H1 (cell line): ENCODE data around the gene C14orf119. TPM values are rescaled to one million over a fixed set of nuclear protein-coding genes. Genes with fewer than 3 reads are reported as not detected.

Source experiments
- CTCF ChIA-PET: fragments of 300-600 bp; sonication (Branson Sonifier 250); formaldehyde crosslinking; loops from one replicate; lab custom pipeline; 2021; ENCODE audit not compliant: partially characterized antibody; lab: Charles Lee
- POLR2A ChIA-PET: fragments of 300-600 bp; sonication (Branson Sonifier 250); formaldehyde crosslinking; loops from one replicate; lab custom pipeline; 2021; ENCODE audit warnings: inconsistent platforms; ENCODE audit not compliant: partially characterized antibody; lab: Charles Lee
- DNase-seq, 2 experiments: peaks; one replicate each; pipeline versions ENCODE4 v3.0.0 to v3.0.0-alpha.2; 2010 to 2022; ENCODE audit warnings: low spot score in 2 of 2, low read depth in 1 of 2, mixed read lengths in 1 of 2
- FAIRE-seq: peaks from 2 replicates; lab custom pipeline; 2011; peaks lifted over from hg19 to GRCh38; lab: Jason Lieb, UNC
- H2AFZ ChIP-seq: 2 replicates; pipeline ENCODE4 v1.8.1; 2012; ENCODE audit warnings: low read length, inconsistent platforms
- H2AK5ac ChIP-seq: 2 replicates; pipeline ENCODE4 v1.6.1; 2013; ENCODE audit warnings: low read depth, low read length
- H2BK120ac ChIP-seq: replicated peaks from 2 replicates; pipeline ENCODE3; 2013; ENCODE audit warnings: low read depth, low read length, inconsistent platforms
- H2BK12ac ChIP-seq: 2 replicates; pipeline ENCODE4 v1.6.1; 2013; ENCODE audit warnings: low read depth, low read length
- H2BK15ac ChIP-seq: 2 replicates; pipeline ENCODE4 v1.6.1; 2013; ENCODE audit warnings: low read length
- H2BK20ac ChIP-seq: 2 replicates; pipeline ENCODE4 v1.6.1; 2013; ENCODE audit warnings: low read length
- H2BK5ac ChIP-seq: 2 replicates; pipeline ENCODE4 v1.6.1; 2013; ENCODE audit warnings: low read depth, low read length
- H3K14ac ChIP-seq: 2 replicates; pipeline ENCODE4 v1.6.1; 2013; ENCODE audit warnings: inconsistent platforms; ENCODE audit not compliant: insufficient read length
- H3K18ac ChIP-seq: 2 replicates; pipeline ENCODE4 v1.6.1; 2013; ENCODE audit warnings: low read length; ENCODE audit errors: extremely low read depth
- H3K23ac ChIP-seq: 2 replicates; pipeline ENCODE4 v1.6.1; 2013; ENCODE audit warnings: inconsistent platforms; ENCODE audit not compliant: insufficient read length
- H3K23me2 ChIP-seq: 2 replicates; pipeline ENCODE4 v1.6.1; 2013; ENCODE audit warnings: low read depth, low read length
- H3K27ac ChIP-seq: 2 replicates; pipeline ENCODE4 v1.6.1; 2011; ENCODE audit warnings: low read depth, low read length, inconsistent platforms
- H3K27me3 ChIP-seq, 4 experiments: replicated peaks in 1 of 4; 1 replicate in 1 of 4; 2 replicates in 3 of 4; pipeline versions ENCODE4 v1.6.1 to v1.8.1; 2011 to 2013; ENCODE audit warnings: low read length in 3 of 4, mild to moderate bottlenecking in 3 of 4, inconsistent platforms in 2 of 4, mixed read lengths in 2 of 4, moderate library complexity in 1 of 4; ENCODE audit not compliant: control insufficient read depth in 3 of 4, insufficient read depth in 3 of 4; ENCODE audit errors: extremely low read depth in 1 of 4
- H3K36me3 ChIP-seq, 4 experiments: 2 replicates each; pipeline versions ENCODE4 v1.6.1 to v1.8.1; 2011 to 2013; ENCODE audit warnings: mild to moderate bottlenecking in 4 of 4, low read length in 3 of 4, moderate library complexity in 2 of 4, control low read depth in 1 of 4, inconsistent platforms in 1 of 4; ENCODE audit not compliant: insufficient read depth in 4 of 4, control insufficient read depth in 2 of 4
- H3K4ac ChIP-seq: replicated peaks from 2 replicates; pipeline ENCODE3; 2013; ENCODE audit warnings: low read length, low read depth, mixed read lengths, inconsistent platforms; ENCODE audit not compliant: insufficient read length
- H3K4me1 ChIP-seq, 4 experiments: replicated peaks in 1 of 4; 1 replicate in 1 of 4; 2 replicates in 3 of 4; pipeline versions ENCODE4 v1.6.1 to v1.8.1; 2011 to 2013; ENCODE audit warnings: low read length in 3 of 4, inconsistent platforms in 2 of 4, mixed read lengths in 1 of 4; ENCODE audit not compliant: insufficient read depth in 4 of 4, control insufficient read depth in 3 of 4
- H3K4me2 ChIP-seq, 2 experiments: 2 replicates each; pipeline versions ENCODE4 v1.6.1 to v1.8.1; 2011 to 2013; ENCODE audit warnings: low read depth in 2 of 2, low read length in 2 of 2, control low read depth in 1 of 2, inconsistent platforms in 1 of 2, mild to moderate bottlenecking in 1 of 2; ENCODE audit not compliant: insufficient read depth in 1 of 2
- H3K4me3 ChIP-seq, 4 experiments: fragments of 200-600, 300-600 bp in 1 of 4; sonication (generic), shearing (Covaris generic), sonication (Bioruptor Twin) in 1 of 4; 2 replicates each; pipeline versions ENCODE4 v1.5.1 to v1.8.1; 2011 to 2016; ENCODE audit warnings: low read length in 4 of 4, low read depth in 3 of 4, control low read depth in 2 of 4, inconsistent platforms in 2 of 4, mild to moderate bottlenecking in 2 of 4, mixed read lengths in 1 of 4, moderate library complexity in 1 of 4; ENCODE audit not compliant: insufficient read depth in 2 of 4; ENCODE audit errors: extremely low read depth in 1 of 4
- H3K56ac ChIP-seq: replicated peaks from 2 replicates; pipeline ENCODE3; 2013; ENCODE audit warnings: low read depth, mild to moderate bottlenecking, mixed read lengths, low read length, inconsistent platforms; ENCODE audit not compliant: insufficient read length
- H3K79me1 ChIP-seq: 2 replicates; pipeline ENCODE4 v1.6.1; 2013; ENCODE audit warnings: low read depth, low read length, control low read depth
- H3K79me2 ChIP-seq, 2 experiments: 2 replicates each; pipeline versions ENCODE4 v1.6.1 to v1.8.1; 2012 to 2013; ENCODE audit warnings: low read length in 2 of 2, mild to moderate bottlenecking in 2 of 2, inconsistent platforms in 1 of 2; ENCODE audit not compliant: insufficient read depth in 2 of 2, control insufficient read depth in 1 of 2
- H3K9ac ChIP-seq, 4 experiments: replicated peaks in 1 of 4; 1 replicate in 1 of 4; 2 replicates in 3 of 4; pipeline versions ENCODE4 v1.6.1 to v1.8.1; 2011 to 2013; ENCODE audit warnings: low read depth in 3 of 4, low read length in 3 of 4, control low read depth in 2 of 4, mild to moderate bottlenecking in 2 of 4, moderate library complexity in 2 of 4, inconsistent platforms in 1 of 4; ENCODE audit errors: extremely low read depth in 1 of 4
- H3K9me3 ChIP-seq, 2 experiments: 2 replicates each; pipeline versions ENCODE4 v1.6.1 to v1.8.1; 2012 to 2013; ENCODE audit warnings: mild to moderate bottlenecking in 2 of 2, moderate library complexity in 2 of 2, control low read depth in 1 of 2, inconsistent platforms in 1 of 2, low read depth in 1 of 2, low read length in 1 of 2, mixed read lengths in 1 of 2; ENCODE audit not compliant: insufficient read depth in 2 of 2
- H4K20me1 ChIP-seq, 2 experiments: replicated peaks in 1 of 2; 2 replicates each; pipeline versions ENCODE3 to v1.8.1; 2011 to 2013; ENCODE audit warnings: inconsistent platforms in 2 of 2, low read length in 2 of 2, mild to moderate bottlenecking in 1 of 2; ENCODE audit not compliant: insufficient read depth in 2 of 2, control insufficient read depth in 1 of 2
- H4K5ac ChIP-seq: 2 replicates; pipeline ENCODE4 v1.6.1; 2013; ENCODE audit warnings: low read length, low read depth, mixed read lengths, inconsistent platforms; ENCODE audit not compliant: insufficient read length
- H4K8ac ChIP-seq: 2 replicates; pipeline ENCODE4 v1.8.0; 2013; ENCODE audit warnings: mild to moderate bottlenecking, moderate library complexity, low read length, inconsistent platforms; ENCODE audit not compliant: insufficient read depth; ENCODE audit errors: extremely low read depth
- H4K91ac ChIP-seq: replicated peaks from 2 replicates; pipeline ENCODE3; 2013; ENCODE audit warnings: low read length, mixed read lengths, inconsistent platforms; ENCODE audit not compliant: insufficient read length
- CEBPB ChIP-seq: IDR thresholded peaks from 2 replicates; pipeline ENCODE4 v1.6.1; 2012; ENCODE audit warnings: low read depth, low read length
- GABPA ChIP-seq: IDR thresholded peaks from 2 replicates; pipeline ENCODE4 v1.6.1; 2011; ENCODE audit warnings: mild to moderate bottlenecking, low read length, moderate library complexity, borderline replicate concordance; ENCODE audit not compliant: insufficient read depth
- RXRA ChIP-seq: IDR thresholded peaks from 2 replicates; pipeline ENCODE4 v1.6.1; 2011; ENCODE audit warnings: low read depth, mild to moderate bottlenecking, low read length, moderate library complexity; ENCODE audit not compliant: insufficient read depth
- TEAD4 ChIP-seq: IDR thresholded peaks from 2 replicates; pipeline ENCODE4 v1.6.1; 2012; ENCODE audit warnings: low read depth, low read length, inconsistent platforms, mixed read lengths
- WGBS, 2 experiments: shearing (Covaris generic) in 1 of 2; methylation state at CpG; one replicate each; pipeline versions ENCODE4 v1.1.6 to v1.1.7; 2013 to 2015; ENCODE audit warnings: low lambda C conversion rate in 2 of 2, mixed read lengths in 2 of 2, inconsistent platforms in 1 of 2, low coverage in 1 of 2, missing lambda C conversion rate in 1 of 2; ENCODE audit not compliant: insufficient replicate concordance in 2 of 2, insufficient coverage in 1 of 2, insufficient read length in 1 of 2; ENCODE audit errors: extremely low coverage in 1 of 2, missing lambda C conversion rate in 1 of 2; 5-methylcytosine and 5-hydroxymethylcytosine counted together
- polyA plus RNA-seq, 7 experiments: library from polyadenylated mRNA; depleted of rRNA in 3 of 7; stranded (reverse) in 5 of 7; unstranded in 2 of 7; fragments of >200 nt in 5 of 7; fragments of 200-250 nt in 2 of 7; gene quantifications; 1 replicate in 5 of 7; 2 replicates in 1 of 7; 4 replicates in 1 of 7; pipeline versions ENCODE4 v1.2.1 to v1.2.3, GENCODE V29; 2011 to 2013; ENCODE audit warnings: missing spikeins in 2 of 7, mixed read lengths in 2 of 7
- total RNA-seq: library from RNA; stranded (reverse); fragmentation: NEBNext Ultra II Directional; extraction: Animal tissue kit (Norgen Biotek cat#: 25700); gene quantifications from 2 replicates; pipeline ENCODE4 v1.2.1, GENCODE V29; 2021

C14orf119 gene
- total and polyA plus RNA-seq, 2 of the 8 experiments (the other 6 are each of a cell fraction or from before 2014, with no cell fraction given), result 78.1 to 94.0 TPM

DNA sequence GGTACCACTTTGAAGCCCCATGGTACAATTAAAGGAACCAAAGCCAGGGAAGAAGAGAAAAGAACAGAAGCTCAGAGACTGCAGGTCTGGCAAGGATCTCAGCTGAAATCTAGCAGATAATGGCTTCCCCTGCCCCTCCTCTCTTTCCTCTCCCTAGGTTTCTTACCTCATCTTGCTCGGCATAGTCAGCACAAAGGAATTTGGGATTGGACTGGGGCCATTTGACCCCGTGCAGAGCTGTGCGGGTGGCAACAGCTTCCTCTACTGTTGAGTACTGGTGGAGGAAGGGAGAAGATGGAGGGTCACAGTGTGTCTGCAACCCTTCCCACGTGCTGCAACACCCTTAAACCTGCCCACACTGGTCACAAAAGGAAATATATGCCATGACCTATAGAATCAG is 33.3 kb upstream of the C14orf119 start:
- Histone ChIP-seq H2AK5ac (no peak overlapping the region), H3K9ac (no peak overlapping the region), H4K8ac (no peak overlapping the region; the same call in 1 of the 2 replicates), H3K23ac (no peak overlapping the region), H3K27me3 (no peaks in the 10 kb centered on the region; a peak in 1 of 7 replicates), H4K91ac (no peak overlapping the region), H3K79me1 (peaks cover 5% of the 10 kb centered on the region), H3K4me3 (no peak overlapping the region), H3K4me2 (no peak overlapping the region), H3K14ac (no peak overlapping the region), H3K79me2 (peaks cover 3 to 13% of the 10 kb centered on the region in 2 experiments; a peak in 3 of 4 replicates), H2AFZ (no peak overlapping the region), H3K23me2 (peaks cover 4% of the 10 kb centered on the region; the same call in 1 of the 2 replicates), H3K9me3 (no peaks in the 10 kb centered on the region), H2BK120ac (no peak overlapping the region), H4K20me1 (peaks cover 14 to 17% of the 10 kb centered on the region in 2 experiments), H3K4me1 (peaks cover 0 to 5% (median 0%) of the 10 kb centered on the region in 4 experiments; a peak in 2 of 7 replicates), H3K27ac (no peak overlapping the region), H3K36me3 (peaks cover 54 to 80% (median 70%) of the 10 kb centered on the region in 4 experiments), H4K5ac (no peak overlapping the region), H2BK15ac (no peak overlapping the region), H3K4ac (no peak overlapping the region), H2BK12ac (no peak overlapping the region), H3K56ac (no peak overlapping the region), H3K18ac (no peak overlapping the region), H2BK20ac (no peak overlapping the region), H2BK5ac (no peak overlapping the region)
- DNase-seq (no peak), FAIRE-seq (no peak)
- WGBS, 2 experiments, result 95% methylated on average over 4 of the region's 4 CpGs; no CpG with 5 or more reads in 1 of the 2 experiments
- ChIA-PET POLR2A (interaction anchor here (0.7 to 2.1 kb wide), 10 partner anchors 9 to 96 kb away, joined by 3 to 8 read pairs (median 4); partner anchors contain the start of genes ACIN1 and C14orf119), CTCF (interaction anchor here (0.7 to 29.2 kb wide), 9 partner anchors 11 to 122 kb away, joined by 3 to 785 read pairs (median 3); partner anchors contain the start of gene AJUBA)
- TF ChIP-seq GABPA, result no peak
- no peak for TF ChIP-seq RXRA
- TF ChIP-seq CEBPB, result no peak
- TF ChIP-seq TEAD4, result no peak
